ENCODE data around the gene STPG4. TPM values are rescaled to one million over a fixed set of nuclear protein-coding genes. Genes with fewer than 3 reads are reported as not detected.

The STPG4 gene
- total RNA-seq, 3 donors from 2014 or later, result 0.32 TPM; not detected in 2

DNA sequence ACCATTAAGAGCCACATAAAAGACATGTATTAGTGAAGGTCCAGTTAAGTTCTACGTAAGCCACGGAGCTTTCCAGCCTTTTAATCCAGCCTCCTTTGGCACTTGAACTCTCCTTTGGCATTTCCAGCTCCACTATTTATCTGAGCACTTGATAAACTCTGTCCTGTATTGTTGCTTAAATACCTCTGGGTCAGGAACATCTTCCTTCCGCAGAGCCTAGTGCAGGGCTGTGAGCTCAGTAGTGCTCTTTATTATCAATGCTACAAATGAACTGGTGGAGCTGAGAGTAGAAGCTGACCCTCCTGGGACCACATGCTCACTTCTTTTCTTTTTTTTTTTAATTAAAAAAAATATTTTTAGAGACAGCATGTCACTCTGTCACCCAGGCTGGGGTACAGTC, 4.9 kb downstream of the STPG4 start:
- intact Hi-C loops (cut with DNase I; ENCODE audit: low total_unique reads), result loop anchor here (10.0 kb wide), 1 partner anchor 155 kb away; no protein-coding TSS in a partner anchor
- TF ChIP-seq POLR2AphosphoS5 (IDR thresholded peaks at IDR 0.05) (no peak), POLR2A (IDR thresholded peaks at IDR 0.05) (no peak)
- Histone ChIP-seq H3K9me3 (no peaks in the 10 kb centered on the region), H3K27ac (no peak overlapping the region), H3K4me3 (no peak overlapping the region), H3K4me1 (no peaks in the 10 kb centered on the region), H3K36me3 (no peaks in the 10 kb centered on the region), H3K27me3 (no peaks in the 10 kb centered on the region)
- DNase-seq (ENCODE audit: low spot score in 2 of 2), result no peak

DNA sequence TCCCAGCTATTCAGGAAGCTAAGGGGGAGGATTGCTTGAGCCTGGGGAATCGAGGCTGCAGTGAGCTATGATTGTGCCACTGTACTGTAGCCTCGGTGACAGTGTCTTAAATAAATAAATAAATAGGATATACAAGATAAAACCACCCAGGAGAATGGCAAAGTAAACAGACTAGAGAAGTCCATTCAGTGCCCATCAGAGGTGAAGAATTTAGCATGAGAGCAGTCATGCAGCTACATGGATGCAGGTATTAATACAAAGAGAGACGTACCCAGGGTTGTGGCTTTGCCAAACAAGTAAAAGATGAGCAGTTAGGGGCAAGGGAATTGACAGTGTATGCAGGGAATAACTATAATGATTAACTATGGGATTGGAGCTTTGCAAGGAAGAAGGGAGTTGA, 8.1 kb downstream of the STPG4 start:
- TF ChIP-seq CTCF (IDR thresholded peaks at IDR 0.05), result no peak
- no peak for TF ChIP-seq POLR2A (IDR thresholded peaks at IDR 0.05)
- no peak for TF ChIP-seq POLR2AphosphoS5 (IDR thresholded peaks at IDR 0.05)
- H3K4me1 ChIP-seq, result no peaks in the 10 kb centered on the region
- H3K36me3 ChIP-seq, result no peaks in the 10 kb centered on the region

GRCh38 chr2:47145466-47145865, 9.6 kb downstream of the STPG4 start:
- Histone ChIP-seq H3K4me3 (no peak overlapping the region), H3K36me3 (no peaks in the 10 kb centered on the region), H3K4me1 (no peaks in the 10 kb centered on the region), H3K9me3 (no peaks in the 10 kb centered on the region), H3K27ac (no peak overlapping the region), H3K27me3 (no peaks in the 10 kb centered on the region)
- intact Hi-C loops (cut with DNase I; ENCODE audit: low total_unique reads), result no loop called here
- DNase-seq (ENCODE audit: low spot score in 2 of 2), result no peak
- TF ChIP-seq CTCF (IDR thresholded peaks at IDR 0.05) (no peak), POLR2A (IDR thresholded peaks at IDR 0.05) (no peak), POLR2AphosphoS5 (IDR thresholded peaks at IDR 0.05) (no peak)

More for the DNA sequence above, 8.1 kb downstream of the STPG4 start:
- H3K4me3 ChIP-seq, result no peak overlapping the region
- no peak for DNase-seq (ENCODE audit: low spot score in 2 of 2)
- H3K9me3 ChIP-seq, result no peaks in the 10 kb centered on the region
- H3K27me3 ChIP-seq, result no peaks in the 10 kb centered on the region
- intact Hi-C loops (cut with DNase I; ENCODE audit: low total_unique reads), result no loop called here
- H3K27ac ChIP-seq, result no peak overlapping the region

GRCh38 chr2:47141520-47141919, 13.6 kb downstream of the STPG4 start:
- intact Hi-C loops (cut with DNase I; ENCODE audit: low total_unique reads), result no loop called here

DNA sequence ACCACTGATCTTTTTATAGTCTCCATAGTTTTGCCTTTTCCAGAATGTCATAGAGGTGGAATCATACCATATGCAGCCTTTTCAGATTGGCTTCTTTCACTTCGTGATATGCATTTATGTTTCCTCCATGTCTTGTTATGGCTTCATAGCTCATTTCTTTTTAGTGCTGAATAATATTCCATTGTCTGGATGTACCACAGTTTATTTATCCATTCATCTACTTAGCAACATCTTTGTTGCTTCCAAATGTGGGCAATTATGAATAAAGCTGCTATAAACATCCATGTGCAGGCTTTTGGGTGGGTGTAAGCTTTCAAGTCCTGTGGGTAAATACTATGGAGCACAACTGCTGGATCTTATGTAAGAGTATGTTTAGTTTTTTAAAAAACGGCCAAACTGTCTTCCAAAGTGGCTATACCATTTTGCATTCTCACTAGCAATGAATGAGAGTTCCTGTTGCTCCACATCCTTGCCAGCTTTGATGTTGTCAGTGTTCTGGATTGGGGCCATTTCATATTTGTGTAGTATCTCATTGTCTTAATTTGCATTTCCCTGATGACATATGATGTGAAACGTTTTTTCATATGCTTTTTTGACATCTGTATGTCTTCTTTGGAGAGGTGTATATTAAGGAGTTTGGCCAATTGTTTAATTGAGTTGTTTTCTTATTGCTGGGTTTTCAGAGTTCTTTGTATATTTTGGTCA, 20.6 kb downstream of the STPG4 start:
- H3K27ac ChIP-seq, result no peak overlapping the region
- H3K4me3 ChIP-seq, result no peak overlapping the region
- intact Hi-C loops (cut with DNase I; ENCODE audit: low total_unique reads), result no loop called here

More at GRCh38 chr2:47141520-47141919, 13.6 kb downstream of the STPG4 start:
- Histone ChIP-seq H3K27me3 (no peaks in the 10 kb centered on the region), H3K9me3 (no peaks in the 10 kb centered on the region), H3K4me3 (no peak overlapping the region), H3K27ac (no peak overlapping the region), H3K4me1 (no peaks in the 10 kb centered on the region), H3K36me3 (no peaks in the 10 kb centered on the region)
- TF ChIP-seq CTCF (IDR thresholded peaks at IDR 0.05) (no peak), POLR2AphosphoS5 (IDR thresholded peaks at IDR 0.05) (no peak), POLR2A (IDR thresholded peaks at IDR 0.05) (no peak)
- DNase-seq (ENCODE audit: low spot score in 2 of 2), result no peak

More for the DNA sequence above, 20.6 kb downstream of the STPG4 start:
- DNase-seq (ENCODE audit: low spot score in 2 of 2), result no peak
- no peaks in the 10 kb centered on the region for H3K4me1 ChIP-seq
- no peak for TF ChIP-seq POLR2A (IDR thresholded peaks at IDR 0.05)
- TF ChIP-seq CTCF (IDR thresholded peaks at IDR 0.05), result no peak
- no peaks in the 10 kb centered on the region for H3K27me3 ChIP-seq
- no peaks in the 10 kb centered on the region for H3K36me3 ChIP-seq
- peaks cover 0 to 3% of the 10 kb centered on the region in 2 donors for H3K9me3 ChIP-seq

Measured in breast epithelium (tissue), 4 donors.